Cortex of kidney (tissue), 1 donor: ENCODE measurements around the gene CCDC136.

Experiments
- DNase-seq: peaks from one replicate; lab custom pipeline; 2025; lab: John Stamatoyannopoulos, UW

The CCDC136 gene

GRCh38 chr7:128791121-128791971 lies at the start of gene CCDC136:
Gene CCDC136 (plus strand): TSS chr7:128791968. CDS start chr7:128792412, 444 bp downstream.
- DNase-seq = no peak

- no peak for DNase-seq
Observed at GRCh38 chr7:128742206-128742605, 49.6 kb upstream of the CCDC136 start.

GRCh38 chr7:128743112-128743772 lies 48.5 kb upstream of the CCDC136 start:
- no peak for DNase-seq

GRCh38 chr7:128744366-128744905 lies 47.3 kb upstream of the CCDC136 start:
- no peak for DNase-seq

GRCh38 chr7:128745706-128746105 lies 46.1 kb upstream of the CCDC136 start:
- DNase-seq = no peak

- no peak for DNase-seq
Observed at GRCh38 chr7:128747327-128748079, 44.3 kb upstream of the CCDC136 start.

GRCh38 chr7:128752251-128752650 lies 39.5 kb upstream of the CCDC136 start:
- no peak for DNase-seq

GRCh38 chr7:128755075-128755818 lies 36.5 kb upstream of the CCDC136 start:
- DNase-seq = no peak

- no peak for DNase-seq
Observed at GRCh38 chr7:128755819-128756476, 35.8 kb upstream of the CCDC136 start.

- no peak for DNase-seq
Observed at GRCh38 chr7:128757203-128757602, 34.6 kb upstream of the CCDC136 start.

- DNase-seq = no peak
Observed at GRCh38 chr7:128758553-128758952, 33.2 kb upstream of the CCDC136 start.

- DNase-seq = no peak
Observed at GRCh38 chr7:128759242-128759641, 32.5 kb upstream of the CCDC136 start.

- DNase-seq = no peak
Observed at GRCh38 chr7:128763541-128763940, 28.2 kb upstream of the CCDC136 start.

- no peak for DNase-seq
Observed at GRCh38 chr7:128767475-128768110, 24.2 kb upstream of the CCDC136 start.

GRCh38 chr7:128770233-128770632 lies 21.5 kb upstream of the CCDC136 start:
- DNase-seq = no peak

- no peak for DNase-seq
Observed at GRCh38 chr7:128773604-128774003, 18.2 kb upstream of the CCDC136 start.

- DNase-seq = no peak
Observed at GRCh38 chr7:128774029-128774689, 17.6 kb upstream of the CCDC136 start.

GRCh38 chr7:128774921-128775320 lies 16.8 kb upstream of the CCDC136 start:
- DNase-seq = no peak

GRCh38 chr7:128775744-128776474 lies 15.9 kb upstream of the CCDC136 start, which contains the start of gene OPN1SW:
Gene OPN1SW (minus strand): TSS chr7:128775794. CDS start chr7:128775781, 13 bp downstream.
- DNase-seq = no peak
